ENCODE results near the gene TRIP11. TPM values are rescaled to one million over a fixed set of nuclear protein-coding genes. Genes with fewer than 3 reads are reported as not detected.
"Not testable (repeated sequence)": the region's sequence is repeated elsewhere in the genome, so short reads cannot be mapped to it uniquely, and the experiment has no call there.

The TRIP11 gene
- 10 to 100 TPM; 43.6 to 44.7 TPM for total RNA-seq

GRCh38 chr14:92039719-92040430 lies at the start of gene TRIP11:
TRIP11 (minus strand) TSS chr14:92040059; CDS start chr14:92039685, 374 bp downstream.
- DNase-seq: peak; percentile 95
- peak within 1 kb of the TSS; percentile 87 for H3K4me3 Mint-ChIP-seq
- ChIA-PET POLR2A (interaction anchor here (0.6 to 0.9 kb wide), 6 partner anchors 16 to 1075 kb away, joined by 3 to 5 read pairs (median 3); no protein-coding TSS in a partner anchor), CTCF (interaction anchor here (0.7 to 1.7 kb wide), 8 partner anchors 16 to 1606 kb away, joined by 3 to 7 read pairs (median 4); partner anchors contain the start of gene ATXN3)
- no peaks in the 10 kb centered on the region for H3K27me3 Mint-ChIP-seq
- H3K36me3 Mint-ChIP-seq (ENCODE audit: low read depth): peaks cover 14% of the 10 kb centered on the region
- H3K9me3 Mint-ChIP-seq: no peaks in the 10 kb centered on the region
- peak within 1 kb of the TSS; percentile 98 for H3K27ac Mint-ChIP-seq
- H3K4me1 Mint-ChIP-seq: peaks cover 43% of the 10 kb centered on the region

GRCh38 chr14:92088494-92088893 lies 48.6 kb upstream of the TRIP11 start:
- Mint-ChIP-seq H3K4me3 (no peak overlapping the region), H3K27ac (no peak overlapping the region)
- POLR2A ChIA-PET: interaction anchor here (0.6 kb wide), 1 partner anchor 64 kb away, joined by 3 read pairs; no protein-coding TSS in a partner anchor

GRCh38 chr14:92074555-92074954 lies 34.7 kb upstream of the TRIP11 start:
- H3K4me1 Mint-ChIP-seq: peaks cover 3% of the 10 kb centered on the region
- no peak overlapping the region for H3K4me3 Mint-ChIP-seq
- H3K27ac Mint-ChIP-seq: no peak overlapping the region
- DNase-seq: no peak
- no peaks in the 10 kb centered on the region for H3K27me3 Mint-ChIP-seq
- ChIA-PET CTCF (interaction anchor here (1.2 kb wide), 1 partner anchor 22 kb away, joined by 6 read pairs; no protein-coding TSS in a partner anchor), POLR2A (no interaction called here)
- H3K9me3 Mint-ChIP-seq: no peaks in the 10 kb centered on the region
- H3K36me3 Mint-ChIP-seq (ENCODE audit: low read depth): peaks cover 10% of the 10 kb centered on the region

More at GRCh38 chr14:92088494-92088893, 48.6 kb upstream of the TRIP11 start:
- Mint-ChIP-seq H3K9me3 (no peaks in the 10 kb centered on the region), H3K36me3 (ENCODE audit: low read depth) (peaks cover 21% of the 10 kb centered on the region), H3K4me1 (no peaks in the 10 kb centered on the region), H3K27me3 (no peaks in the 10 kb centered on the region)
- no peak for DNase-seq
- CTCF ChIA-PET: interaction anchor here (0.6 to 1.0 kb wide), 3 partner anchors 33 to 97 kb away, joined by 3 to 5 read pairs (median 3); partner anchors contain the start of genes CPSF2 and NDUFB1

- DNase-seq: no peak
- Mint-ChIP-seq H3K27me3 (no peaks in the 10 kb centered on the region), H3K4me3 (no peak overlapping the region), H3K9me3 (no peaks in the 10 kb centered on the region), H3K36me3 (ENCODE audit: low read depth) (no peaks in the 10 kb centered on the region), H3K4me1 (no peaks in the 10 kb centered on the region), H3K27ac (no peak overlapping the region)
- ChIA-PET CTCF (interaction anchor here (1.4 kb wide), 1 partner anchor 43 kb away, joined by 4 read pairs; no protein-coding TSS in a partner anchor), POLR2A (no interaction called here)
Observed at GRCh38 chr14:92058006-92058917, 18.4 kb upstream of the TRIP11 start.

DNA sequence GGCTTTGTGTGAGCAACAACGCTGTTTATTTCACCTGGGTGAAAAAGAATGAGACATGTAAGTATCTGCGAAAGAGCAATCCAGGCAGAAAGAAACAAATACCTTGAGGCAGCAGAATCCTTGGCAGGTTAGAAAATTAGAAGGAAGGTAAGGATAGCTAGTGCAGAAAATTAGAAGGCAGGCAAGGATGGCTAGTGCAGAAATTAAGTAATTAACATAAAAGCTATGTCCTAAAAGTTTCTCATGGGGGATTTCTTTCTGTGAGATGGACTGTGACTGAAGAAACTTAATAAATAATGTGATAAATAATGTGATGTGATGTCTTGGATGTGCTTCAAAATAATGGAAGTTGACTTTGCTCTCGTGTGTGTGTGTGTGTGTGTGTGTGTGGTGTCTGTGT lies 9.9 kb upstream of the TRIP11 start:
- H3K27ac Mint-ChIP-seq: no peak overlapping the region
- H3K4me3 Mint-ChIP-seq: no peak overlapping the region
- H3K4me1 Mint-ChIP-seq: no peaks in the 10 kb centered on the region
- peaks cover 3% of the 10 kb centered on the region for H3K9me3 Mint-ChIP-seq
- peaks cover 11% of the 10 kb centered on the region for H3K36me3 Mint-ChIP-seq (ENCODE audit: low read depth)
- DNase-seq: no peak
- H3K27me3 Mint-ChIP-seq: no peaks in the 10 kb centered on the region
- CTCF ChIA-PET: interaction anchor here (0.6 kb wide), 1 partner anchor 11 kb away, joined by 3 read pairs; no protein-coding TSS in a partner anchor
- POLR2A ChIA-PET: no interaction called here

- H3K27ac Mint-ChIP-seq, H3K4me3 Mint-ChIP-seq, CTCF ChIA-PET, H3K9me3 Mint-ChIP-seq, DNase-seq, H3K4me1 Mint-ChIP-seq, H3K27me3 Mint-ChIP-seq, POLR2A ChIA-PET: not testable (repeated sequence)
- H3K36me3 Mint-ChIP-seq (ENCODE audit: low read depth): peaks cover 11% of the 10 kb centered on the region
Observed at GRCh38 chr14:92049221-92049620, 9.4 kb upstream of the TRIP11 start.

DNA sequence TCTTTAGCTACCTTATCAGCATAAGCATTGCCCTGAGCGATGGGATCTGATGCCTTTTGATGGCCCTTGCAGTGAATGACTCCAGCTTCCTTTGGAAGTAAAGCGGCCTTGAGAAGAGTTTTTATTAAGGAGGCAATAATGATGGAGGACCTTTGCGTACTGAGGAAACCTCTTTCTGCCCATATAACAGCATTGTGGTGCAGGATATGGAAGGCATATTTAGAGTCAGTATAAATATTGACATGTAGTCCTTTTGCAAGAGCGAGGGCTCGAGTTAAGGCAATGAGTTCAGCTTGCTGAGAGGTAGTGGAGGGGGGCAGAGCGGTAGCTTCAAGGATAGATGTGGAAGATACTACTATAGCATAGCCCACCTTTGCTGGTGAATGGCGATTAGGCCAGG lies 6.0 kb upstream of the TRIP11 start:
- H3K27ac Mint-ChIP-seq; DNase-seq; H3K4me1 Mint-ChIP-seq; H3K9me3 Mint-ChIP-seq; H3K4me3 Mint-ChIP-seq; H3K27me3 Mint-ChIP-seq; H3K36me3 Mint-ChIP-seq (ENCODE audit: low read depth); CTCF ChIA-PET; POLR2A ChIA-PET: not testable (repeated sequence)

- Mint-ChIP-seq H3K4me3 (peak overlapping the region; percentile 15), H3K4me1 (peaks cover 34% of the 10 kb centered on the region), H3K36me3 (ENCODE audit: low read depth) (peaks cover 12% of the 10 kb centered on the region)
- DNase-seq, H3K9me3 Mint-ChIP-seq, POLR2A ChIA-PET, H3K27ac Mint-ChIP-seq, H3K27me3 Mint-ChIP-seq: not testable (repeated sequence)
- CTCF ChIA-PET: interaction anchor here (1.0 kb wide), 1 partner anchor 10 kb away, joined by 5 read pairs; no protein-coding TSS in a partner anchor
Observed at GRCh38 chr14:92041766-92042165, 1.9 kb upstream of the TRIP11 start.

GRCh38 chr14:92041203-92041602 lies 1.3 kb upstream of the TRIP11 start:
- no peak for DNase-seq
- H3K27ac Mint-ChIP-seq: peak overlapping the region; percentile 98
- H3K27me3 Mint-ChIP-seq: no peaks in the 10 kb centered on the region
- H3K4me1 Mint-ChIP-seq: peaks cover 38% of the 10 kb centered on the region
- H3K36me3 Mint-ChIP-seq (ENCODE audit: low read depth): peaks cover 14% of the 10 kb centered on the region
- H3K4me3 Mint-ChIP-seq: peak overlapping the region; percentile 87
- POLR2A ChIA-PET: no interaction called here
- CTCF ChIA-PET: interaction anchor here (1.0 to 1.4 kb wide), 3 partner anchors 10 to 59 kb away, joined by 3 to 5 read pairs (median 4); no protein-coding TSS in a partner anchor
- no peaks in the 10 kb centered on the region for H3K9me3 Mint-ChIP-seq

- CTCF ChIA-PET: interaction anchor here (0.7 to 1.7 kb wide), 7 partner anchors 28 to 1607 kb away, joined by 3 to 7 read pairs (median 4); partner anchors contain the start of gene ATXN3
- H3K27me3 Mint-ChIP-seq: no peaks in the 10 kb centered on the region
- H3K27ac Mint-ChIP-seq: peak overlapping the region; percentile 98
- H3K36me3 Mint-ChIP-seq (ENCODE audit: low read depth): peaks cover 14% of the 10 kb centered on the region
- no peaks in the 10 kb centered on the region for H3K9me3 Mint-ChIP-seq
- peak; percentile 24 for DNase-seq
- H3K4me3 Mint-ChIP-seq: peak overlapping the region; percentile 87
- POLR2A ChIA-PET: interaction anchor here (0.6 kb wide), 2 partner anchors 22 to 177 kb away, joined by 3 to 5 read pairs; no protein-coding TSS in a partner anchor
- peaks cover 43% of the 10 kb centered on the region for H3K4me1 Mint-ChIP-seq
Observed at GRCh38 chr14:92040431-92041051, 682 bp upstream of the TRIP11 start.

- peaks cover 14% of the 10 kb centered on the region for H3K36me3 Mint-ChIP-seq (ENCODE audit: low read depth)
- peak overlapping the region; percentile 87 for H3K4me3 Mint-ChIP-seq
- peak; percentile 17 for DNase-seq
- H3K9me3 Mint-ChIP-seq: no peaks in the 10 kb centered on the region
- ChIA-PET CTCF (interaction anchor here (0.9 to 1.7 kb wide), 3 partner anchors 17 to 67 kb away, joined by 3 to 7 read pairs (median 5); partner anchors contain the start of gene ATXN3), POLR2A (interaction anchor here (0.6 to 0.9 kb wide), 5 partner anchors 17 to 1076 kb away, joined by 3 to 4 read pairs (median 3); partner anchors contain the start of gene PPP4R3A)
- H3K27ac Mint-ChIP-seq: peak overlapping the region; percentile 98
- H3K27me3 Mint-ChIP-seq: no peaks in the 10 kb centered on the region
- peaks cover 43% of the 10 kb centered on the region for H3K4me1 Mint-ChIP-seq
Observed at GRCh38 chr14:92039063-92039718, 668 bp downstream of the TRIP11 start.

GRCh38 chr14:92037989-92038388 lies 1.9 kb downstream of the TRIP11 start:
- peak overlapping the region; percentile 87 for H3K4me3 Mint-ChIP-seq
- H3K4me1 Mint-ChIP-seq: peaks cover 51% of the 10 kb centered on the region
- ChIA-PET CTCF (no interaction called here), POLR2A (no interaction called here)
- H3K27ac Mint-ChIP-seq: peak overlapping the region; percentile 52
- H3K27me3 Mint-ChIP-seq: no peaks in the 10 kb centered on the region
- DNase-seq: no peak
- no peaks in the 10 kb centered on the region for H3K9me3 Mint-ChIP-seq
- peaks cover 17% of the 10 kb centered on the region for H3K36me3 Mint-ChIP-seq (ENCODE audit: low read depth)

All from activated CD4-positive, alpha-beta T cell treated with anti-CD3 and anti-CD28 coated beads, Interleukin-2, amount 10 ng/mL, durations not matched to agents 7 days and 5 days (primary cell).